CD14-positive monocyte (primary cell): ENCODE results near the gene RHOXF2. TPM values are rescaled to one million over a fixed set of nuclear protein-coding genes. Genes with fewer than 3 reads are reported as not detected.
"Not testable (repeated sequence)": the region's sequence is repeated elsewhere in the genome, so short reads cannot be mapped to it uniquely, and the experiment has no call there.

Source experiments
- DNase-seq, 3 donors: peaks; one replicate each; pipeline ENCODE4 v3.0.0-alpha.2; 2011 to 2022
- H2AFZ ChIP-seq: 2 replicates; pipeline ENCODE4 v1.6.0; 2012; ENCODE audit warnings: mild to moderate bottlenecking, low read depth, low read length, inconsistent platforms; ENCODE audit not compliant: insufficient read depth, poor library complexity, severe bottlenecking
- H3K27ac ChIP-seq, 2 donors: 1 replicate in 1 of 2; 2 replicates in 1 of 2; pipeline ENCODE4 v1.5.1; 2012 to 2013; ENCODE audit warnings: low read length in 2 of 2, control low read depth in 1 of 2, inconsistent platforms in 1 of 2, low read depth in 1 of 2, mild to moderate bottlenecking in 1 of 2
- H3K27me3 ChIP-seq, 2 donors: one replicate each; pipeline versions ENCODE4 v1.6.0 to v1.6.1; 2011 to 2013; ENCODE audit warnings: low read length in 2 of 2; ENCODE audit not compliant: control insufficient read depth in 2 of 2, insufficient read depth in 2 of 2
- H3K36me3 ChIP-seq, 2 donors: replicated peaks in 1 of 2; 1 replicate in 1 of 2; 2 replicates in 1 of 2; pipeline versions ENCODE4 v1.5.1 to v1.6.1; 2012 to 2013; ENCODE audit warnings: low read length in 2 of 2, control low read depth in 1 of 2, inconsistent platforms in 1 of 2, mild to moderate bottlenecking in 1 of 2; ENCODE audit not compliant: insufficient read depth in 2 of 2, control insufficient read depth in 1 of 2
- H3K4me1 ChIP-seq, 2 donors: 1 replicate in 1 of 2; 2 replicates in 1 of 2; pipeline versions ENCODE4 v1.5.1 to v1.6.1; 2012 to 2013; ENCODE audit warnings: low read length in 2 of 2, control low read depth in 1 of 2, inconsistent platforms in 1 of 2, mild to moderate bottlenecking in 1 of 2, moderate library complexity in 1 of 2; ENCODE audit not compliant: insufficient read depth in 2 of 2, control insufficient read depth in 1 of 2
- H3K4me2 ChIP-seq: replicated peaks from 2 replicates; pipeline ENCODE3; 2012; ENCODE audit warnings: low read length, moderate library complexity, mild to moderate bottlenecking; ENCODE audit not compliant: poor library complexity, severe bottlenecking; ENCODE audit errors: extremely low read depth
- H3K4me3 ChIP-seq, 3 experiments: fragments of 200-600 bp in 1 of 3; sonication (generic) in 1 of 3; replicated peaks in 1 of 3; 1 replicate in 2 of 3; 2 replicates in 1 of 3; pipeline ENCODE4 v1.5.1; 2011 to 2013; ENCODE audit warnings: low read length in 3 of 3, mild to moderate bottlenecking in 3 of 3, control low read depth in 2 of 3, low read depth in 2 of 3, inconsistent platforms in 1 of 3, moderate library complexity in 1 of 3
- H3K79me2 ChIP-seq: 2 replicates; pipeline ENCODE4 v1.6.0; 2012; ENCODE audit warnings: mild to moderate bottlenecking, control low read depth, inconsistent platforms, low read length, moderate library complexity; ENCODE audit not compliant: insufficient read depth
- H3K9ac ChIP-seq: 2 replicates; pipeline ENCODE4 v1.6.0; 2017; ENCODE audit warnings: low read length, mild to moderate bottlenecking; ENCODE audit not compliant: insufficient read depth, poor library complexity, severe bottlenecking
- H3K9me3 ChIP-seq, 2 donors: replicated peaks in 1 of 2; 1 replicate in 1 of 2; 2 replicates in 1 of 2; pipeline versions ENCODE4 v1.5.1 to v1.6.1; 2012 to 2013; ENCODE audit warnings: low read length in 2 of 2, control low read depth in 1 of 2; ENCODE audit not compliant: control insufficient read depth in 1 of 2, insufficient read depth in 1 of 2
- H4K20me1 ChIP-seq: 2 replicates; pipeline ENCODE4 v1.6.0; 2012; ENCODE audit warnings: mild to moderate bottlenecking, low read length, control low read depth, moderate library complexity; ENCODE audit not compliant: insufficient read depth
- H3K27ac Mint-ChIP-seq, 7 donors: one replicate each; pipeline ENCODE4 v1.8.0; 2020; ENCODE audit warnings: mild to moderate bottlenecking in 7 of 7, mixed read lengths in 7 of 7, moderate library complexity in 6 of 7, inconsistent platforms in 2 of 7
- H3K27me3 Mint-ChIP-seq, 3 donors: one replicate each; pipeline ENCODE4 v1.8.0; 2021 to 2022; ENCODE audit warnings: low read depth in 3 of 3, mild to moderate bottlenecking in 3 of 3, mixed read lengths in 3 of 3, moderate library complexity in 3 of 3, inconsistent platforms in 1 of 3
- H3K36me3 Mint-ChIP-seq, 2 donors: one replicate each; pipeline ENCODE4 v1.8.0; 2020; ENCODE audit warnings: mixed read lengths in 2 of 2, inconsistent platforms in 1 of 2, mild to moderate bottlenecking in 1 of 2
- H3K4me1 Mint-ChIP-seq: one replicate; pipeline ENCODE4 v1.8.0; 2020; ENCODE audit warnings: mild to moderate bottlenecking, mixed read lengths
- H3K4me3 Mint-ChIP-seq, 2 donors: one replicate each; pipeline ENCODE4 v1.8.0; 2020; ENCODE audit warnings: mild to moderate bottlenecking in 2 of 2, mixed read lengths in 2 of 2, moderate library complexity in 1 of 2
- H3K9me3 Mint-ChIP-seq, 7 donors: one replicate each; pipeline ENCODE4 v1.8.0; 2020 to 2022; ENCODE audit warnings: mixed read lengths in 7 of 7, mild to moderate bottlenecking in 6 of 7, moderate library complexity in 6 of 7, inconsistent platforms in 2 of 7
- WGBS: methylation state at CpG from one replicate; pipeline ENCODE4 v1.1.5; 2013; ENCODE audit warnings: missing lambda C conversion rate; ENCODE audit not compliant: insufficient coverage; 5-methylcytosine and 5-hydroxymethylcytosine counted together
- intact Hi-C, 2 donors: fragments of 100-400 bp; cut with micrococcal nuclease; formaldehyde crosslinking; loops; one replicate each; pipeline versions ENCODE4 v1.15.0 to v1.15.1; 2023
- polyA plus RNA-seq, 3 donors: library from polyadenylated mRNA; depleted of rRNA in 1 of 3; unstranded in 2 of 3; stranded (reverse) in 1 of 3; fragments of 300-500 nt in 2 of 3; fragments of >200 nt in 1 of 3; fragmentation: Illumina TruSeq in 2 of 3; gene quantifications; 1 replicate in 2 of 3; 2 replicates in 1 of 3; pipeline ENCODE4 v1.2.3, GENCODE V29; 2012 to 2021

Gene RHOXF2
- polyA plus RNA-seq, 3 donors: not detected

DNA sequence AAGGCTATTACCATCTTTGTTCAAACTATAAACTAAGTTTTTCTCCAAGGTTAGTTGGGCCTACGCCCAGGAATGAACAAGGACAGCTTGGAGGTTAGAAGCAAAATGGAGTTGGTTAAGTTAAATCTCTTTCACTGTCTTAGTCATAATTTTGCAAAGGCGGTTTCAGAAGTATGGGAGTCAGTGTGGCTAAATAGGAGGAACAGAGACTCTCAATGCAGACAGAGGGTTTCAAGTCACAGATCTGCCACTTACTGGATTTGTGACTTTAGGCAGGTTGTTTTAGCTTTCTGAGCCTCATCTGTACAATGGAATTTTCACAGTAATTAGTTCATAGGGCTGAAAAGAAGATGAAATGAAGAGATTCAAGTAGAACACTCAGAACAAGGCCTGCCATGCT lies 35.3 kb downstream of the RHOXF2 start:
- DNase-seq, H3K27me3 Mint-ChIP-seq, H3K4me1 Mint-ChIP-seq, H3K4me1 ChIP-seq, H4K20me1 ChIP-seq, H3K4me3 ChIP-seq, H3K4me2 ChIP-seq, H3K36me3 ChIP-seq, H3K27ac Mint-ChIP-seq, H3K9me3 Mint-ChIP-seq, H3K36me3 Mint-ChIP-seq, H3K9me3 ChIP-seq, H3K4me3 Mint-ChIP-seq, H3K79me2 ChIP-seq, H3K27me3 ChIP-seq, H2AFZ ChIP-seq, H3K27ac ChIP-seq, H3K9ac ChIP-seq, intact Hi-C loops: not testable (repeated sequence)
- WGBS: no CpG with 5 or more reads among the region's 2 CpGs

DNA sequence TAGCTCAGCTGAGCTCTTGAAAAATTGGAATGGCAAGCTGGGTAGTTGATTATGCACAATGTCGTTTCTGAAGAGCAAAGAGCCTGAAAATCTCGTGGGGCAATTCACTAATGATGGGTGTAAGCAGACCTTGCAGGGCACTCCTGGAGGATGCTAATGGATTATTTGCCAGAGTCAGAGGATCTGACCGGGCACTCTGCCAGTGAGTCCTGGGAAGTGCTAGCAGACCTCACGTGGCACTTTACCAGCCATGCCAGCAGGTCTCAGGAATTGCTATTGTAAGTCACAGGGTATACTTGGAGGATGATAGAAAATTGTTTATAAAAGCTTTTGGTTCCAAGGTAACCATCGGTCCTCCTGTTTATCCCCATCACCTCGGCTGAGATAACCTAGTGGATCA lies 37.4 kb downstream of the RHOXF2 start:
- H3K9me3 Mint-ChIP-seq, H2AFZ ChIP-seq, H3K4me1 ChIP-seq, H3K36me3 ChIP-seq, DNase-seq, H3K4me3 ChIP-seq, H3K4me3 Mint-ChIP-seq, H3K27me3 ChIP-seq, H3K9me3 ChIP-seq, H3K79me2 ChIP-seq, H4K20me1 ChIP-seq, H3K27ac Mint-ChIP-seq, intact Hi-C loops, H3K27me3 Mint-ChIP-seq, H3K36me3 Mint-ChIP-seq, H3K27ac ChIP-seq, H3K9ac ChIP-seq, H3K4me2 ChIP-seq: not testable (repeated sequence)
- no CpG with 5 or more reads among the region's 6 CpGs for WGBS
- H3K4me1 Mint-ChIP-seq: peaks cover 11% of the 10 kb centered on the region

DNA sequence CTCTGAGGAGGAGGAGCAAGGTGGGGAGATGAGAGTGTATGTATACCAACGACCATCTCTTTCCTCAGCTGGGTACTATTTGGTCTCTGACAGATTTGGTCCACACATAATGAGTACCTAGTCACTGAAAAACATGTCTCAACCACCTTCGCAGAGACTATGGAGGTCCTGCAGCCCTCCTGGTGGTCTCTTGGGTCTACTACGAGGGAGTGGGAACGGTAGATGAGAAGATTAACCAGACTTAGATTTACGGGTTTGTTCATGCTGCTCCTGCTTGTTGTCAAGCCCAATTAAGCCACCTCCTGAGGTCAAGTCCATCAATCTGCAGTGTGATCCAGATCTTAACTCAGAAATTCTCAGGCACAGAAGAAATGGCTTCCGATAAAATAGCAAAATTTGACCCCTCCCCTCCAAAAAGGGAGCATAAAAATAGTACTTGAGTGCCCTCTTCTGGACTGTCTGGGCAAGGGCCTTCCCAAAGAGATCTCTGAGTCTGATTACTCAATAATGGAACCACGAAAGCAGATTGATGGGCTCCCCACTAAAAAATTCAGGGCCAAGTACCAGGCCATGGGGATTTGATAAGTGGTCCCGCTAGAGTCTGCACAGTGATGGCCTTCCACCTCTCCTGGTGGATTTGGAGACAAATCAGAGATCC lies 38.3 kb downstream of the RHOXF2 start:
- H3K4me2 ChIP-seq, H3K9ac ChIP-seq, H3K27ac Mint-ChIP-seq, H2AFZ ChIP-seq, H4K20me1 ChIP-seq, DNase-seq, intact Hi-C loops, H3K79me2 ChIP-seq, H3K27me3 Mint-ChIP-seq, H3K36me3 Mint-ChIP-seq, H3K27ac ChIP-seq, H3K9me3 Mint-ChIP-seq, H3K4me1 ChIP-seq, H3K36me3 ChIP-seq, H3K9me3 ChIP-seq, H3K27me3 ChIP-seq, H3K4me3 ChIP-seq, H3K4me3 Mint-ChIP-seq: not testable (repeated sequence)
- H3K4me1 Mint-ChIP-seq: peaks cover 11% of the 10 kb centered on the region
- WGBS: no CpG with 5 or more reads among the region's 8 CpGs
